ENCODE data around the gene KCTD10. TPM values are rescaled to one million over a fixed set of nuclear protein-coding genes. Genes with fewer than 3 reads are reported as not detected.
"Not testable (repeated sequence)": the region's sequence is repeated elsewhere in the genome, so short reads cannot be mapped to it uniquely, and the experiment has no call there.

Gene KCTD10
- total RNA-seq, 1 experiment from 2014 or later: 28.9 TPM

DNA sequence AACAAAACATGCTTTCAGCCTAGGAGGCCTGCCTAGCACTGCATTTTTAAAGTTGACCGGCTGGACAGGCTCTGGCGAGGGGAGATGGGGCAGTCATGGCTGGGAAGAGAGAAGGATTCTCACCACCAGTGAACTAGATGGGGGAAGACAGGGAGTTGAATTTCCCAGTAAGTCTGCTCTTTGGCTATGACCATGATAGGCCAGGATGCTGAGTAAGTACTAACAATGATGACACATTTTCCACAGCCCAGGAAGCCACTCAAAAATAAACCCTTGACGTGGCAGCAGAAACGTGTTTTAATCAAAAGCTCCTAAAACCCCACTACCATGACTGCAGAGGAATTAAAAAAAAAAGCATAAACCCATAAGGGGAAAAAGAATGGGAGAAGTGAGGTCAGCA is 19.0 kb downstream of the KCTD10 start:
- no peak overlapping the region for H3K4me3 ChIP-seq (ENCODE audit: insufficient read depth, low read depth, low read length)
- H3K27me3 ChIP-seq (ENCODE audit: control insufficient read depth, insufficient read depth, low read length): no peaks in the 10 kb centered on the region
- peaks cover 46% of the 10 kb centered on the region for H3K36me3 ChIP-seq (replicated peaks; ENCODE audit: control insufficient read depth, insufficient read depth, low read length)
- DNase-seq: no peak

DNA sequence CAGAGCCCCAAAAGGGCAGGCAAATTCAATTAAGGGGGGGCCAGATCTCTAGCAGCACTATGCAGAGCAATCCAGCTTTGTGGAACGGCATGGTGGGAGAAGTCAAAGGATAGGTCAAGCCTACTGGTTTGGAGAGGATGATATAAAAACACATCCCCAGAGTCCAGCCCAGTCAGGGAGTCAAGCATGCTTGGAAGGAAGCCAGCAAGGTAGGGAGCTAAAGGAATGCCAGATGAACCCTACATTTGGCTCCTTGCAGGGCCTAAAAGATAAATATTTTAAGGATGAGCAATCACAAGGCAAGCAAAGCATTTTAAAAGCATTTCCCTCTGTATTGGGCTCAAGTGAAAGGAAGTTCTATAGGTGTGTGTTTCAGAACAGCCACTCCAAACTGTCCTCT is 21.4 kb downstream of the KCTD10 start:
- no peak overlapping the region for H3K4me3 ChIP-seq (ENCODE audit: insufficient read depth, low read depth, low read length)
- DNase-seq: no peak
- no peaks in the 10 kb centered on the region for H3K27me3 ChIP-seq (ENCODE audit: control insufficient read depth, insufficient read depth, low read length)
- H3K36me3 ChIP-seq (replicated peaks; ENCODE audit: control insufficient read depth, insufficient read depth, low read length): peaks cover 56% of the 10 kb centered on the region

DNA sequence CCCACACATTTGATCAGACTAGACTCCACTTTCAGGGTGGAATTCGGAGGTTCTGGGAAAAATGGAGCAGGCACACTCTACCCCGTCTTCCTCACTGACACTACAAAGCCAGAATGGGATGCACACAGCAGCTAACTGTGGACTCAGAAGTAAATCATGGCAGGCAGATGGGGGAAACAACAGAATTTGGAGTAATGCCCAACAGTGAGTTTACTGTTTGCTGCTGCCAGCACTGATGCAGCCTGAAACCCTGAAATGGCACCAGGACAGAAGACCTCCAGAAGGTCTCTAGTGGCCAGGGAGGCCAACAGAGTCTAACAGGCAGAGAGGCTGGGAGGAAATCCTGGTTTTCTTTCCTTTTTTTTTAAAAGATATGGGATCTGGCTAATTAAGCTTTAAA is 24.6 kb downstream of the KCTD10 start:
- no peak for DNase-seq
- Histone ChIP-seq H3K27me3 (ENCODE audit: control insufficient read depth, insufficient read depth, low read length) (no peaks in the 10 kb centered on the region), H3K36me3 (replicated peaks; ENCODE audit: control insufficient read depth, insufficient read depth, low read length) (peaks cover 54% of the 10 kb centered on the region), H3K4me3 (ENCODE audit: insufficient read depth, low read depth, low read length) (no peak overlapping the region)

- H3K4me3 ChIP-seq (ENCODE audit: insufficient read depth, low read depth, low read length): no peak overlapping the region
- DNase-seq: no peak
- H3K27me3 ChIP-seq (ENCODE audit: control insufficient read depth, insufficient read depth, low read length): no peaks in the 10 kb centered on the region
- H3K36me3 ChIP-seq (replicated peaks; ENCODE audit: control insufficient read depth, insufficient read depth, low read length): peaks cover 49% of the 10 kb centered on the region
Measured at GRCh38 chr12:109451400-109451799, 25.7 kb downstream of the KCTD10 start.

DNA sequence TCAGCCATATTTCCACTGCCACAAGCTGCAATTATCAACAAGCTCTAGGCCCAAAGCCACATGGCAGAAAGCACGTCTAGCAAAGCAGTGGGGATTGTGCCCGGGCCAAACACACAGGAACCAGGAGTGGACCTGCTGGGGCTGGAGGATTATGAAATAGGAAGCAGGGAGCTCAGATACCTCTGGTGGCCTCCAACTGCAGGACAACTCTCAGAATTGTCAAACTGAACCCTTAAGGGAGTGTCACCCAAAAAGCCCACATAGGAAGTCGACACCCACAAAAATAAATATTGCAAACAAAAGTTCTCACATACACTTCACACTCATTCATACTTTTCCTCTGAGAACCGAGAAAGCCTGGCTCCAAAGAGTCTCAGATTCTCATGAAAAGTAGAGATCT is 26.1 kb downstream of the KCTD10 start:
- no peak overlapping the region for H3K4me3 ChIP-seq (ENCODE audit: insufficient read depth, low read depth, low read length)
- DNase-seq: no peak
- peaks cover 46% of the 10 kb centered on the region for H3K36me3 ChIP-seq (replicated peaks; ENCODE audit: control insufficient read depth, insufficient read depth, low read length)

DNA sequence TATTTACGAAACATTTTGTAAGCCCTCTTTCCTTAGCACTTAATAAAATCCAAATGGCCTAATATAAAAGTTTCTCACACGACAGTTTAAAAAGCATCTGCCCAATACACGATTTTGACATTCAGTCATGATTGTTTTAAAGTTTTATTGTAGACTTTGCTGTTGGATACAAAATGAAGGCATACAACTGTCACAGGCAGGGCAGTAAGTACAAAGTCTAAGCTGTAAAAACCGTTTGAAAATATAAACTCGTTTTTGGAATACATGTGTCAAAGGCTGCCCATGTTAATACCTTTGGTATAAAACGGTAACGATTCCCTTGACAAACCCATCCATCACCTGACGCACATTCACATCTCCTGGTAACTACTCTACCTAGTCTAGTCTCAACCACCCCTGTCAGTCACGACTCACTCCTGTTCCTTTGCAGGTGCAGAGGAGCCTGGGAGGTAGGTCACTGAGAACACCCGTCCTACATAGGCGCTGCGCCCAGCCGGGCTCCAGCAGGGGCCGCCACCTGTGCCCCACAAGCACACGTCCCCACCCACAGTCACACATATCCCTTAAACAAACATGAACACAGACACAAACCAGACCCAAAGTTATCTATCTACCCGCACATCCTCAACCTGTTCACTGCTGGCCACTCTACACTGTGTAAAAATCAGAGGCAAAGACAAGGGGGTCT is 27.1 kb downstream of the KCTD10 start:
- peaks cover 36% of the 10 kb centered on the region for H3K36me3 ChIP-seq (replicated peaks; ENCODE audit: control insufficient read depth, insufficient read depth, low read length)
- no peak overlapping the region for H3K4me3 ChIP-seq (ENCODE audit: insufficient read depth, low read depth, low read length)
- DNase-seq: peak; percentile 78
- no peaks in the 10 kb centered on the region for H3K27me3 ChIP-seq (ENCODE audit: control insufficient read depth, insufficient read depth, low read length)

More for the DNA sequence above, 26.1 kb downstream of the KCTD10 start:
- no peaks in the 10 kb centered on the region for H3K27me3 ChIP-seq (ENCODE audit: control insufficient read depth, insufficient read depth, low read length)

DNA sequence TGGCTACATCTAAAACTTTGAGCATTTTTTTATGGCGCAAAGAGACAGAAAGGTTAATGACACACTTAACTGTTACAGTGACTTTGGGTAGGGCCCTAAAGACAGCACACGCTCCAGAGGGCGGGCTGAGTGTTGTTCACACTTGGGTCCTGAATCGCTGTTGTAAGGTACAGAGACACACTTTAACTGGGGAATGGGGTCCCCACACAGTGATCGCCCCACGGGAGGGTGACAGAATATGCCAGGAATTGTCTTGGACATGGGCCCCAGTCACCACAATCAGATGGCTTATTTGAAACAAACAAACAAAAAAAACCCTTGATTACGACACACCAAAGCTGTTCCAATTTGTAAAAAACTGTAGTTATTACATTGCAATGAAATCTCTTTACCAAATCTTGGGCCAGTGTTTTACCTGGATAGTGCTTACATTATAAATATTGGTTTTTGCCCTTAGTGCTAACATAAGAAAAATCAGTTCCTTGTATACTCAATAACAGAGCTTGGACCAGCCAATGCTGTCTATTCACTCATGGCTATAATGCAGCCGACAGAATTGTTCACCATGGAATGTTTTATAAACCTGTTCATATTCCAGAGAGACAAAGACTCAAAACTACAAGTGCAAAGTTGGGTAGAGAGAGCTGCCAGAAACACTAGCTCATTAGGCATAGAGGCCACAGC is 28.3 kb downstream of the KCTD10 start:
- no peaks in the 10 kb centered on the region for H3K27me3 ChIP-seq (ENCODE audit: control insufficient read depth, insufficient read depth, low read length)
- no peak overlapping the region for H3K4me3 ChIP-seq (ENCODE audit: insufficient read depth, low read depth, low read length)
- peaks cover 28% of the 10 kb centered on the region for H3K36me3 ChIP-seq (replicated peaks; ENCODE audit: control insufficient read depth, insufficient read depth, low read length)
- no peak for DNase-seq

- no peak for DNase-seq
- Histone ChIP-seq H3K36me3 (replicated peaks; ENCODE audit: control insufficient read depth, insufficient read depth, low read length) (peaks cover 22% of the 10 kb centered on the region), H3K27me3 (ENCODE audit: control insufficient read depth, insufficient read depth, low read length) (no peaks in the 10 kb centered on the region), H3K4me3 (ENCODE audit: insufficient read depth, low read depth, low read length) (no peak overlapping the region)
Measured at GRCh38 chr12:109448272-109448671, 28.8 kb downstream of the KCTD10 start.

GRCh38 chr12:109447482-109447881 is 29.6 kb downstream of the KCTD10 start:
- peaks cover 15% of the 10 kb centered on the region for H3K36me3 ChIP-seq (replicated peaks; ENCODE audit: control insufficient read depth, insufficient read depth, low read length)
- H3K4me3 ChIP-seq (ENCODE audit: insufficient read depth, low read depth, low read length): no peak overlapping the region
- no peak for DNase-seq
- no peaks in the 10 kb centered on the region for H3K27me3 ChIP-seq (ENCODE audit: control insufficient read depth, insufficient read depth, low read length)

DNA sequence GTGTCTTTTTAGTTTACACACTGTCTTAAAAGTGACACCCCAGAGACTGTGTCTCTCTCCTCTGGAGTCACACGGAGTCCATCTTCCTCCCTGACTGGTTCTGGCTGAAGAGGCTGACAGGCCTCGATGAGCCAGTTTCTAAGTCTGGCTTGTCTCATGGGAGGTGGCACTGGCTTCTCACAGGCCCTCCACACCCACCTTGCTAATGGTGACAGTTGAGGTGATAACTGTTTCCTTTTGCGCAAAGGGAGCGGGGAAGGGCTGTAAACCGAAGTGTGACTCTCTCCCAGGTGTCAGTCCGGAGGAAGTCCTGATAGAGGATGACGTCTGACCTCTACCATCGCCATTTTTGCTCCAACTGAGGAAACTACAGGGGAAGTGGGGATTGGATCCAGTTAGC is 30.2 kb downstream of the KCTD10 start:
- H3K36me3 ChIP-seq (replicated peaks; ENCODE audit: control insufficient read depth, insufficient read depth, low read length): peaks cover 11% of the 10 kb centered on the region
- no peaks in the 10 kb centered on the region for H3K27me3 ChIP-seq (ENCODE audit: control insufficient read depth, insufficient read depth, low read length)
- no peak overlapping the region for H3K4me3 ChIP-seq (ENCODE audit: insufficient read depth, low read depth, low read length)
- no peak for DNase-seq

GRCh38 chr12:109445191-109445609 is 31.9 kb downstream of the KCTD10 start:
- Histone ChIP-seq H3K36me3 (replicated peaks; ENCODE audit: control insufficient read depth, insufficient read depth, low read length) (peaks cover 6% of the 10 kb centered on the region), H3K27me3 (ENCODE audit: control insufficient read depth, insufficient read depth, low read length) (no peaks in the 10 kb centered on the region), H3K4me3 (ENCODE audit: insufficient read depth, low read depth, low read length) (no peak overlapping the region)
- DNase-seq: no peak

GRCh38 chr12:109444259-109444658 is 32.8 kb downstream of the KCTD10 start:
- Histone ChIP-seq H3K27me3 (ENCODE audit: control insufficient read depth, insufficient read depth, low read length) (no peaks in the 10 kb centered on the region), H3K4me3 (ENCODE audit: insufficient read depth, low read depth, low read length) (no peak overlapping the region), H3K36me3 (replicated peaks; ENCODE audit: control insufficient read depth, insufficient read depth, low read length) (peaks cover 5% of the 10 kb centered on the region)
- no peak for DNase-seq

DNA sequence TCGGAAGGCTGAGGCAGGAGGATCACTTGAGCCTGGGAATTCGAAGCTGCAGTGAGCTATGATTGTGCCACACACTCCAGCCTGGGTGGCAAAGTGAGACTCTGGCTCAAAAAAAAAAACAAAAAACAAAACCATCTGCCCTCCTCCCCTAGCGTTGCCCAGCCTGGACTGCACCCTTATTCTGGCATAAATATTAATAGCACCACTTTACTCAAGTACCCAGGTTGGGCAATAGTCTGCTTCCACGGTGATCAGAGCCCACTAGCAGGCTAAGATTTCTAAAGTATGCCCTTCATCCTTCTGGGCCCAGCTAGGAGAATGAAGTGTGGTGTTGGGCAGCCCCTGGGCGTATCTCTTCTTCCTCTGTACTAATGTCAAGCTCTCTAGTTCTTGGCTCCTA is 33.3 kb downstream of the KCTD10 start:
- no peak for DNase-seq
- Histone ChIP-seq H3K4me3 (ENCODE audit: insufficient read depth, low read depth, low read length) (no peak overlapping the region), H3K27me3 (ENCODE audit: control insufficient read depth, insufficient read depth, low read length) (no peaks in the 10 kb centered on the region), H3K36me3 (replicated peaks; ENCODE audit: control insufficient read depth, insufficient read depth, low read length) (peaks cover 5% of the 10 kb centered on the region)

DNA sequence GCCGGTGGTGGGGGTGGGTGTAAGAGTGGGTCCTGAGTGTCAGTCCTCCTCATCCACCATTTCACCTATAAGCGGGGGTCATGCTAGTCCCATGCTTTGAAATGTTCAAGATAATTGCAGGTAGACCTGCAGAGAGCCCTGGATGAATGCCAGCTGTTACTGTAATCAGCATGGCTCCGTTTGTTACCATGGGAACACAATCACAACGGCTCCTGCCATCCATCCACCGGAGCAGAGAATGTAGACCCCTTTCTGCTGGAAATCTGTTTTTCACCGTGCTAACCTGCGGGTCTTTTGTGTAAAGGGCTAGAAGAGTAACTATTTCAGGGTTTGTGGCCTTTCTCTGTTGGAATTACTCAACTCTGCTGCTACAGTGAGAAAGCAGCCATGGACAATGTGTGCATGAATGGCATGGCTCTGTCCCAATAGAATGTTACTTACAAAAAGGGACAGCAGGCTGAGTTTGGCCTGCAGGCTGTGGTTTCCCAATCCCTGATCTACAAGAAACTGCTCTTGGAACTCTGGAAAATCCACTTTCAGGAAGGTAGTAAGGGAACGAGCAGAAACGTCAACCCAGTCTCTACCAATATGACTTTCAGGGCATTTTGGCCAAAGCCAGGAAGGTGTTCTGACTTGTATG is 36.1 kb downstream of the KCTD10 start:
- Histone ChIP-seq H3K27me3 (ENCODE audit: control insufficient read depth, insufficient read depth, low read length) (no peaks in the 10 kb centered on the region), H3K4me3 (ENCODE audit: insufficient read depth, low read depth, low read length) (no peak overlapping the region), H3K36me3 (replicated peaks; ENCODE audit: control insufficient read depth, insufficient read depth, low read length) (no peaks in the 10 kb centered on the region)
- peak; percentile 44 for DNase-seq

GRCh38 chr12:109439951-109440350 is 37.1 kb downstream of the KCTD10 start:
- H3K36me3 ChIP-seq (replicated peaks; ENCODE audit: control insufficient read depth, insufficient read depth, low read length); H3K4me3 ChIP-seq (ENCODE audit: insufficient read depth, low read depth, low read length); DNase-seq: not testable (repeated sequence)

More at GRCh38 chr12:109439951-109440350, 37.1 kb downstream of the KCTD10 start:
- not testable (repeated sequence) for H3K27me3 ChIP-seq (ENCODE audit: control insufficient read depth, insufficient read depth, low read length)

Measured in H7 (cell line).